Esophagus muscularis mucosa (tissue), 3 donors: ENCODE data around the gene CSRP1.

Source experiments
- CTCF ChIP-seq, 3 experiments: fragments of 200-600 bp in 2 of 3; fragments of 450-650 bp in 1 of 3; sonication (generic) in 2 of 3; IDR thresholded peaks; one replicate each; pipeline ENCODE4 v1.5.1; 2017 to 2019; ENCODE audit warnings: antibody characterized with exemption in 3 of 3, mild to moderate bottlenecking in 2 of 3, moderate library complexity in 1 of 3
- POLR2A ChIP-seq: fragments of 450-650 bp; IDR thresholded peaks from one replicate; pipeline ENCODE4 v1.6.1; 2017; ENCODE audit warnings: antibody characterized with exemption, moderate library complexity, mild to moderate bottlenecking, low read depth
- POLR2AphosphoS5 ChIP-seq, 2 donors: sonication (generic); formaldehyde crosslinking; IDR thresholded peaks; one replicate each; pipeline ENCODE4 v1.6.1; 2017; ENCODE audit warnings: antibody characterized with exemption in 2 of 2

- TF ChIP-seq CTCF (IDR thresholded peaks at IDR 0.05) (no peak), POLR2AphosphoS5 (IDR thresholded peaks at IDR 0.05) (no peak), POLR2A (no peak)
Observed at GRCh38 chr1:201527879-201528278, 21.0 kb upstream of the CSRP1 start.
